SK-N-SH treated with all-trans-retinoic acid at 6 μM for 48 hours (cell line): ENCODE results near the gene SYNE1.

Experiments
- ARNTL ChIP-seq: fragments of 450-650 bp; formaldehyde crosslinking; IDR thresholded peaks from 2 replicates; pipeline ENCODE4 v1.5.0; 2020; ENCODE audit warnings: low read depth, mild to moderate bottlenecking, moderate library complexity, borderline replicate concordance
- BACH2 ChIP-seq: fragments of 250-450 bp; sonication (Bioruptor Pico); IDR thresholded peaks from 2 replicates; pipeline ENCODE4 v1.9.0; 2021; ENCODE audit warnings: mild to moderate bottlenecking, borderline replicate concordance
- CSDC2 ChIP-seq: fragments of 250-450 bp; sonication (Bioruptor Pico); IDR thresholded peaks from 2 replicates; pipeline ENCODE4 v1.5.0; 2020; ENCODE audit warnings: mild to moderate bottlenecking, moderate library complexity
- ISL1 ChIP-seq: fragments of 250-450 bp; sonication (Bioruptor Pico); IDR thresholded peaks from 2 replicates; pipeline ENCODE4 v2.1.2; 2022; ENCODE audit warnings: mild to moderate bottlenecking, moderate library complexity
- OSR1 ChIP-seq: fragments of 250-450 bp; sonication (Bioruptor Pico); IDR thresholded peaks from 2 replicates; pipeline ENCODE4 v1.8.0; 2022; ENCODE audit warnings: moderate library complexity, mild to moderate bottlenecking, inconsistent platforms
- PATZ1 ChIP-seq: fragments of 250-450 bp; sonication (Bioruptor Pico); IDR thresholded peaks from 2 replicates; pipeline ENCODE4 v1.8.0; 2020; ENCODE audit warnings: mild to moderate bottlenecking, moderate library complexity, borderline replicate concordance
- RARB ChIP-seq: fragments of 250-450 bp; sonication (Bioruptor Pico); IDR thresholded peaks from 2 replicates; pipeline ENCODE4 v1.8.0; 2021; ENCODE audit warnings: mild to moderate bottlenecking, moderate library complexity
- TOX ChIP-seq: fragments of 250-450 bp; sonication (Bioruptor Pico); IDR thresholded peaks from 2 replicates; pipeline ENCODE4 v1.8.0; 2021; ENCODE audit warnings: mild to moderate bottlenecking, moderate library complexity, borderline replicate concordance
- ZFP3 ChIP-seq: fragments of 250-450 bp; sonication (Bioruptor Pico); IDR thresholded peaks from 2 replicates; pipeline ENCODE4 v1.5.0; 2020; ENCODE audit warnings: mild to moderate bottlenecking, moderate library complexity
- ZFP30 ChIP-seq: fragments of 450-650 bp; formaldehyde crosslinking; IDR thresholded peaks from 2 replicates; pipeline ENCODE4 v1.5.0; 2022; ENCODE audit warnings: mild to moderate bottlenecking, moderate library complexity
- ZNF565 ChIP-seq: fragments of 450-650 bp; formaldehyde crosslinking; conservative IDR thresholded peaks from 2 replicates; pipeline ENCODE4 v1.5.0; 2020; ENCODE audit warnings: low read depth, mild to moderate bottlenecking, moderate library complexity
- ZNF8 ChIP-seq: fragments of 450-650 bp; formaldehyde crosslinking; IDR thresholded peaks from 2 replicates; pipeline ENCODE4 v1.5.0; 2020; ENCODE audit warnings: mild to moderate bottlenecking, moderate library complexity
- TF ChIP-seq, protein P1 (sequence below): fragments of 250-450 bp; sonication (Bioruptor Pico); IDR thresholded peaks from 2 replicates; pipeline ENCODE4 v1.5.1; 2021; ENCODE audit warnings: mild to moderate bottlenecking, moderate library complexity

DNA sequence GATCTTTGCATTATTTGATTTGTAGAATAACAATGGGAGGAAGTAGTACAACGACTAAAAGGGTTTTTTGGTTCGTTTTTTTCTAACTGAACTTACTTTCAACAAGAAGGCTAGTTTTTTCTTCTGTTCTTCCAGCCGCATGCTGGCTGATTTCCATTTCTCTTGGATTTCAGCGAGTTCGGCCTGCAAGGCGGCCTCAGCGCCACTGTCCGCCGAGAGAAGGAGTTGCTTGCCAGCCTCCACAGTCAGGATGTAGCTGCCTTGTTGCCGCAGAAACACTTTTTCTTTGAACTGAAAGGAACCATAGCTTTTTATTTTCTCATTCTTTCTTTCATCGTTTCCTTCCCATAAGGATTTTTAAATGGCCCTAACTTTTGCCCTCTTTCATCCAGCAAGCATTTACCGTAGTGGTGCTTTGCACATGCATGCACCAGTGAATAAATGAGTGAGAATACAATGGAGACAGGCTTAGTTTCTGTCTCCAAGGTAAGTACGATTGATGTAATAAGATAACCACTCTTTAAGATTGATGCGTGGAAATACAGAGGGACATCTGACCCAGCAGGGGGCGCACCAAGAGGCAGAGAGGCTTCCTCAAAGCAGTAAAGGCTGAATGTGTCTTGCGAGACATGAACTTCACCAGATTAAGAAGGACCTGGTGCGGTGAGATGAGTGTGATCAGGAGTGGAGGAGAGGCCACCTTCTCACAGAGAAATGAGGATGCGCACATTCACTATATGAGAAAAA lies 430.9 kb downstream of the SYNE1 start:
- TF ChIP-seq, protein P1, sequence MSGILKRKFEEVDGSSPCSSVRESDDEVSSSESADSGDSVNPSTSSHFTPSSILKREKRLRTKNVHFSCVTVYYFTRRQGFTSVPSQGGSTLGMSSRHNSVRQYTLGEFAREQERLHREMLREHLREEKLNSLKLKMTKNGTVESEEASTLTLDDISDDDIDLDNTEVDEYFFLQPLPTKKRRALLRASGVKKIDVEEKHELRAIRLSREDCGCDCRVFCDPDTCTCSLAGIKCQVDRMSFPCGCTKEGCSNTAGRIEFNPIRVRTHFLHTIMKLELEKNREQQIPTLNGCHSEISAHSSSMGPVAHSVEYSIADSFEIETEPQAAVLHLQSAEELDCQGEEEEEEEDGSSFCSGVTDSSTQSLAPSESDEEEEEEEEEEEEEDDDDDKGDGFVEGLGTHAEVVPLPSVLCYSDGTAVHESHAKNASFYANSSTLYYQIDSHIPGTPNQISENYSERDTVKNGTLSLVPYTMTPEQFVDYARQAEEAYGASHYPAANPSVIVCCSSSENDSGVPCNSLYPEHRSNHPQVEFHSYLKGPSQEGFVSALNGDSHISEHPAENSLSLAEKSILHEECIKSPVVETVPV (CRISPR knock-in tag), result no peak
- TF ChIP-seq BACH2 (CRISPR knock-in tag), result no peak
- no peak for TF ChIP-seq ZNF565 (CRISPR knock-in tag)
- no peak for TF ChIP-seq ZNF8
- TF ChIP-seq ZFP30 (CRISPR knock-in tag), result no peak
- TF ChIP-seq OSR1 (CRISPR knock-in tag), result no peak
- no peak for TF ChIP-seq ARNTL (CRISPR knock-in tag)
- no peak for TF ChIP-seq ZFP3 (CRISPR knock-in tag)
- TF ChIP-seq RARB (CRISPR knock-in tag), result no peak
- no peak for TF ChIP-seq ISL1 (CRISPR knock-in tag)
- no peak for TF ChIP-seq PATZ1
- no peak for TF ChIP-seq CSDC2 (CRISPR knock-in tag)
- no peak for TF ChIP-seq TOX (CRISPR knock-in tag)
